ENCODE data around the gene ECM1.
A peak's percentile ranks its signal among the peaks of the same experiment; 100 is the strongest.

Gene ECM1

GRCh38 chr1:150479927-150480352, 28.0 kb upstream of the ECM1 start:
- Histone ChIP-seq H3K23ac (ENCODE audit: low read length) (no peak overlapping the region), H2AK5ac (ENCODE audit: low read length) (no peak overlapping the region), H3K79me1 (ENCODE audit: low read length) (no peaks in the 10 kb centered on the region), H3K27ac (ENCODE audit: low read depth, low read length) (no peak overlapping the region), H3K56ac (ENCODE audit: low read length) (no peak overlapping the region), H3K18ac (ENCODE audit: low read length) (no peak overlapping the region), H3K36me3 (ENCODE audit: control insufficient read depth, insufficient read depth, low read length) (no peaks in the 10 kb centered on the region), H3K4ac (ENCODE audit: low read depth, low read length) (no peak overlapping the region), H4K8ac (ENCODE audit: low read depth, low read length) (no peak overlapping the region), H3K9ac (ENCODE audit: low read length) (no peak overlapping the region), H4K5ac (ENCODE audit: low read length) (no peak overlapping the region), H3K4me2 (ENCODE audit: low read length) (no peak overlapping the region), H2BK5ac (ENCODE audit: low read length) (no peak overlapping the region), H3K27me3 (ENCODE audit: insufficient read depth, low read length, poor library complexity) (no peaks in the 10 kb centered on the region), H3K79me2 (ENCODE audit: control insufficient read depth, insufficient read depth, low read length) (no peaks in the 10 kb centered on the region), H3K4me3 (ENCODE audit: low read length) (no peak overlapping the region), H3K4me1 (ENCODE audit: control insufficient read depth, low read depth, low read length) (no peaks in the 10 kb centered on the region), H2BK120ac (ENCODE audit: low read depth, low read length) (no peak overlapping the region), H2BK15ac (replicated peaks; ENCODE audit: low read depth) (no peak overlapping the region)
- WGBS (ENCODE audit: extremely low coverage, insufficient coverage, low lambda C conversion rate), result no CpG with 5 or more reads among the region's 2 CpGs
- DNase-seq, result no peak

DNA sequence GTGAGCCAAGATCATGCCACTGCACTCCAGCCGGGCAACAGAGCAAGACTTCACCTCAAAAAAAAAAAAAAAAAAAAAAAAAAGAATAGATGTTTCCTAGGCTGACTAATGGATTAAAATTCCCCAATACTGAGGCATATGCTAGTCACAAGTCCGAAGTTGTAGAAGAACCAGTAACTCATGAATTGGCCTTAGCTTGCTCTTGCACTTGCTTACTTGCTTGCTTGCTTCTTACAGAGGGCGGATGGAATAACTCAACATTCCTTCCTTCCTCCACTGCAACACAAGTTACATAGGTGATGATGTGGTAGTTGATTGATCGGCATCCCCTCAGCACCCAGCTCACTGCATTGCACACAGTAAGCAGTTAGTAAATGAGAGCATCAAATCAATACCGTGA, 23.5 kb upstream of the ECM1 start:
- WGBS (ENCODE audit: extremely low coverage, insufficient coverage, low lambda C conversion rate), result no CpG with 5 or more reads among the region's 5 CpGs
- no peak overlapping the region for H2AK5ac ChIP-seq (ENCODE audit: low read length)

GRCh38 chr1:150484861-150485260, 23.0 kb upstream of the ECM1 start:
- Histone ChIP-seq H4K5ac (ENCODE audit: low read length) (no peak overlapping the region), H2BK5ac (ENCODE audit: low read length) (no peak overlapping the region), H3K79me2 (ENCODE audit: control insufficient read depth, insufficient read depth, low read length) (peaks cover 2% of the 10 kb centered on the region), H3K56ac (ENCODE audit: low read length) (no peak overlapping the region), H3K4me3 (ENCODE audit: low read length) (no peak overlapping the region), H3K18ac (ENCODE audit: low read length) (no peak overlapping the region), H3K79me1 (ENCODE audit: low read length) (peaks cover 3% of the 10 kb centered on the region), H2BK120ac (ENCODE audit: low read depth, low read length) (no peak overlapping the region), H3K9ac (ENCODE audit: low read length) (no peak overlapping the region), H3K23ac (ENCODE audit: low read length) (no peak overlapping the region), H2BK15ac (replicated peaks; ENCODE audit: low read depth) (no peak overlapping the region), H3K4me2 (ENCODE audit: low read length) (no peak overlapping the region), H2AK5ac (ENCODE audit: low read length) (no peak overlapping the region), H3K27ac (ENCODE audit: low read depth, low read length) (no peak overlapping the region), H3K36me3 (ENCODE audit: control insufficient read depth, insufficient read depth, low read length) (peaks cover 1% of the 10 kb centered on the region), H4K8ac (ENCODE audit: low read depth, low read length) (no peak overlapping the region), H3K4me1 (ENCODE audit: control insufficient read depth, low read depth, low read length) (no peaks in the 10 kb centered on the region), H3K27me3 (ENCODE audit: insufficient read depth, low read length, poor library complexity) (peaks cover 1% of the 10 kb centered on the region), H3K4ac (ENCODE audit: low read depth, low read length) (no peak overlapping the region)
- WGBS (ENCODE audit: extremely low coverage, insufficient coverage, low lambda C conversion rate), result no CpG with 5 or more reads among the region's 2 CpGs
- DNase-seq, result peak; percentile 50

More for the DNA sequence above, 23.5 kb upstream of the ECM1 start:
- Histone ChIP-seq H2BK15ac (replicated peaks; ENCODE audit: low read depth) (no peak overlapping the region), H3K23ac (ENCODE audit: low read length) (no peak overlapping the region), H4K5ac (ENCODE audit: low read length) (no peak overlapping the region), H3K79me1 (ENCODE audit: low read length) (peaks cover 3% of the 10 kb centered on the region), H2BK120ac (ENCODE audit: low read depth, low read length) (no peak overlapping the region), H4K8ac (ENCODE audit: low read depth, low read length) (no peak overlapping the region), H3K4me1 (ENCODE audit: control insufficient read depth, low read depth, low read length) (no peaks in the 10 kb centered on the region), H3K4ac (ENCODE audit: low read depth, low read length) (no peak overlapping the region), H2BK5ac (ENCODE audit: low read length) (no peak overlapping the region), H3K36me3 (ENCODE audit: control insufficient read depth, insufficient read depth, low read length) (peaks cover 1% of the 10 kb centered on the region), H3K56ac (ENCODE audit: low read length) (no peak overlapping the region), H3K4me3 (ENCODE audit: low read length) (no peak overlapping the region), H3K79me2 (ENCODE audit: control insufficient read depth, insufficient read depth, low read length) (peaks cover 2% of the 10 kb centered on the region), H3K4me2 (ENCODE audit: low read length) (no peak overlapping the region), H3K27me3 (ENCODE audit: insufficient read depth, low read length, poor library complexity) (peaks cover 1% of the 10 kb centered on the region), H3K18ac (ENCODE audit: low read length) (no peak overlapping the region), H3K27ac (ENCODE audit: low read depth, low read length) (no peak overlapping the region), H3K9ac (ENCODE audit: low read length) (no peak overlapping the region)
- DNase-seq, result no peak

GRCh38 chr1:150486966-150487762, 20.7 kb upstream of the ECM1 start, which contains the start of gene TARS2:
TSS of gene TARS2 (plus strand) at chr1:150487419. CDS start at chr1:150487451, 32 bp downstream.
- WGBS (ENCODE audit: extremely low coverage, insufficient coverage, low lambda C conversion rate), result no CpG with 5 or more reads among the region's 30 CpGs
- H3K4me2 ChIP-seq (ENCODE audit: low read length), result peak within 1 kb of the TSS; percentile 99
- no peak within 1 kb of the TSS for H3K4ac ChIP-seq (ENCODE audit: low read depth, low read length)
- no peak within 1 kb of the TSS for H4K8ac ChIP-seq (ENCODE audit: low read depth, low read length)
- peak within 1 kb of the TSS; percentile 57 for H3K18ac ChIP-seq (ENCODE audit: low read length)
- peak within 1 kb of the TSS; percentile 84 for H3K9ac ChIP-seq (ENCODE audit: low read length)
- H3K4me1 ChIP-seq (ENCODE audit: control insufficient read depth, low read depth, low read length), result no peaks in the 10 kb centered on the region
- no peak within 1 kb of the TSS for H2BK15ac ChIP-seq (replicated peaks; ENCODE audit: low read depth)
- peaks cover 3% of the 10 kb centered on the region for H3K79me1 ChIP-seq (ENCODE audit: low read length)
- H3K79me2 ChIP-seq (ENCODE audit: control insufficient read depth, insufficient read depth, low read length), result peaks cover 2% of the 10 kb centered on the region
- peak within 1 kb of the TSS; percentile 95 for H3K56ac ChIP-seq (ENCODE audit: low read length)
- peak within 1 kb of the TSS; percentile 3 for H4K5ac ChIP-seq (ENCODE audit: low read length)
- H3K27ac ChIP-seq (ENCODE audit: low read depth, low read length), result no peak within 1 kb of the TSS
- H2BK5ac ChIP-seq (ENCODE audit: low read length), result no peak within 1 kb of the TSS
- H3K23ac ChIP-seq (ENCODE audit: low read length), result no peak within 1 kb of the TSS
- peak within 1 kb of the TSS; percentile 4 for H2AK5ac ChIP-seq (ENCODE audit: low read length)
- H2BK120ac ChIP-seq (ENCODE audit: low read depth, low read length), result no peak within 1 kb of the TSS
- H3K36me3 ChIP-seq (ENCODE audit: control insufficient read depth, insufficient read depth, low read length), result peaks cover 1% of the 10 kb centered on the region
- peak; percentile 99 for DNase-seq
- H3K4me3 ChIP-seq (ENCODE audit: low read length), result peak within 1 kb of the TSS; percentile 94
- peaks cover 1% of the 10 kb centered on the region for H3K27me3 ChIP-seq (ENCODE audit: insufficient read depth, low read length, poor library complexity)

DNA sequence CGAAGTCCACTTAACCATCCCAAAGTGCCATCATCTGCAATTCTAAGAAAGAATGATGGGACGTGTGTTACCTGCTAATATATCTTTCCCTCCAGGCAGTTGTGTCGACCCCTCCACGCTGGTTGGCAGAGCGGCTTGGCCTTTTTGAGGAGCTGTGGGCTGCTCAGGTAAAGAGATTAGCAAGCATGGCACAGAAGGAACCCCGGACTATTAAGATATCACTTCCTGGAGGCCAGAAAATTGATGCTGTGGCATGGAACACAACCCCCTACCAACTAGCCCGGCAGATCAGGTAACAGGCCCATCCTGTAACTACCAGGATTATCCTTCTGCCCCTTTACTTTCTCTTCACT, 20.2 kb upstream of the ECM1 start:
- H4K5ac ChIP-seq (ENCODE audit: low read length), result peak overlapping the region; percentile 3
- peaks cover 2% of the 10 kb centered on the region for H3K79me2 ChIP-seq (ENCODE audit: control insufficient read depth, insufficient read depth, low read length)
- peaks cover 3% of the 10 kb centered on the region for H3K79me1 ChIP-seq (ENCODE audit: low read length)
- H3K18ac ChIP-seq (ENCODE audit: low read length), result peak overlapping the region; percentile 57
- no CpG with 5 or more reads among the region's 7 CpGs for WGBS (ENCODE audit: extremely low coverage, insufficient coverage, low lambda C conversion rate)
- peaks cover 1% of the 10 kb centered on the region for H3K36me3 ChIP-seq (ENCODE audit: control insufficient read depth, insufficient read depth, low read length)
- no peak overlapping the region for H2BK5ac ChIP-seq (ENCODE audit: low read length)
- H3K27me3 ChIP-seq (ENCODE audit: insufficient read depth, low read length, poor library complexity), result peaks cover 1% of the 10 kb centered on the region
- H4K8ac ChIP-seq (ENCODE audit: low read depth, low read length), result no peak overlapping the region
- no peak for DNase-seq
- peak overlapping the region; percentile 99 for H3K4me2 ChIP-seq (ENCODE audit: low read length)
- H3K9ac ChIP-seq (ENCODE audit: low read length), result peak overlapping the region; percentile 84
- H2BK15ac ChIP-seq (replicated peaks; ENCODE audit: low read depth), result no peak overlapping the region
- H3K4me1 ChIP-seq (ENCODE audit: control insufficient read depth, low read depth, low read length), result no peaks in the 10 kb centered on the region
- no peak overlapping the region for H2BK120ac ChIP-seq (ENCODE audit: low read depth, low read length)
- no peak overlapping the region for H3K23ac ChIP-seq (ENCODE audit: low read length)
- peak overlapping the region; percentile 4 for H2AK5ac ChIP-seq (ENCODE audit: low read length)
- H3K4ac ChIP-seq (ENCODE audit: low read depth, low read length), result no peak overlapping the region
- peak overlapping the region; percentile 94 for H3K4me3 ChIP-seq (ENCODE audit: low read length)
- H3K56ac ChIP-seq (ENCODE audit: low read length), result peak overlapping the region; percentile 95
- no peak overlapping the region for H3K27ac ChIP-seq (ENCODE audit: low read depth, low read length)

Measured in mesendoderm (in vitro differentiated cells).